Coronary artery (tissue), 2 donors: Measurements from ENCODE around the gene EEF1AKMT2.
"Not testable (repeated sequence)": the region's sequence is repeated elsewhere in the genome, so short reads cannot be mapped to it uniquely, and the experiment has no call there.

Source experiments
- DNase-seq: peaks from one replicate; pipeline ENCODE4 v3.0.0-alpha.2; 2017; ENCODE audit warnings: low spot score
- H3K27ac ChIP-seq, 2 donors: fragments of 200-600 bp; sonication (generic); one replicate each; pipeline ENCODE4 v1.5.1; 2016 to 2019
- H3K4me3 ChIP-seq: fragments of 200-600 bp; sonication (generic); 2 replicates; pipeline ENCODE4 v1.5.1; 2016; ENCODE audit warnings: mild to moderate bottlenecking, moderate library complexity
- TF ChIP-seq, protein P1 (sequence below): fragments of 200-600 bp; sonication (generic); IDR thresholded peaks from one replicate; pipeline ENCODE4 v1.5.1; 2019; ENCODE audit warnings: antibody characterized with exemption

The EEF1AKMT2 gene

GRCh38 chr10:124756156-124756903 is 35.4 kb downstream of the EEF1AKMT2 start:
- H3K27ac ChIP-seq: no peak overlapping the region
- TF ChIP-seq, protein P1, sequence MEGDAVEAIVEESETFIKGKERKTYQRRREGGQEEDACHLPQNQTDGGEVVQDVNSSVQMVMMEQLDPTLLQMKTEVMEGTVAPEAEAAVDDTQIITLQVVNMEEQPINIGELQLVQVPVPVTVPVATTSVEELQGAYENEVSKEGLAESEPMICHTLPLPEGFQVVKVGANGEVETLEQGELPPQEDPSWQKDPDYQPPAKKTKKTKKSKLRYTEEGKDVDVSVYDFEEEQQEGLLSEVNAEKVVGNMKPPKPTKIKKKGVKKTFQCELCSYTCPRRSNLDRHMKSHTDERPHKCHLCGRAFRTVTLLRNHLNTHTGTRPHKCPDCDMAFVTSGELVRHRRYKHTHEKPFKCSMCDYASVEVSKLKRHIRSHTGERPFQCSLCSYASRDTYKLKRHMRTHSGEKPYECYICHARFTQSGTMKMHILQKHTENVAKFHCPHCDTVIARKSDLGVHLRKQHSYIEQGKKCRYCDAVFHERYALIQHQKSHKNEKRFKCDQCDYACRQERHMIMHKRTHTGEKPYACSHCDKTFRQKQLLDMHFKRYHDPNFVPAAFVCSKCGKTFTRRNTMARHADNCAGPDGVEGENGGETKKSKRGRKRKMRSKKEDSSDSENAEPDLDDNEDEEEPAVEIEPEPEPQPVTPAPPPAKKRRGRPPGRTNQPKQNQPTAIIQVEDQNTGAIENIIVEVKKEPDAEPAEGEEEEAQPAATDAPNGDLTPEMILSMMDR: no peak
- H3K4me3 ChIP-seq: no peak overlapping the region
- DNase-seq: no peak

GRCh38 chr10:124755581-124755980 is 36.1 kb downstream of the EEF1AKMT2 start:
- TF ChIP-seq, protein P1: no peak
- Histone ChIP-seq H3K27ac (no peak overlapping the region), H3K4me3 (no peak overlapping the region)
- no peak for DNase-seq

DNA sequence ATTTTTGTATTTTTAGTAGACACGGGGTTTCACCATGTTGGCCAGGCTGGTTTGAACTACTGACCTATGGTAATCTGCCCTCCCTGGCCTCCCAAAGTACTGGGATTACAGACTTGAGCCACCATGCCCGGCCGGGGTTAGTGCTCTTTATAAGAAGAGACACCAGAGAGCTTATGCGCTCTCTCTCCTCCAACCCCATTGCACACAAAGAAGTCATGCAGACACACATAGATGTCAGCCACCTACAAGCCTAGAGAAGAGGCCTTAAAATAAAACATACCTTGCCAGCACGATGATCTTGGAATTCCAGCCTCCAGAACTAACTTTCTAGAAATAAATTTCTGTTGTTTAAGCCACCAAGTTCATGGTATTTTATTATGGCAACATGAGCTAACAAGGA is 37.5 kb downstream of the EEF1AKMT2 start:
- no peak overlapping the region for H3K27ac ChIP-seq
- no peak overlapping the region for H3K4me3 ChIP-seq
- no peak for DNase-seq
- TF ChIP-seq, protein P1: no peak

DNA sequence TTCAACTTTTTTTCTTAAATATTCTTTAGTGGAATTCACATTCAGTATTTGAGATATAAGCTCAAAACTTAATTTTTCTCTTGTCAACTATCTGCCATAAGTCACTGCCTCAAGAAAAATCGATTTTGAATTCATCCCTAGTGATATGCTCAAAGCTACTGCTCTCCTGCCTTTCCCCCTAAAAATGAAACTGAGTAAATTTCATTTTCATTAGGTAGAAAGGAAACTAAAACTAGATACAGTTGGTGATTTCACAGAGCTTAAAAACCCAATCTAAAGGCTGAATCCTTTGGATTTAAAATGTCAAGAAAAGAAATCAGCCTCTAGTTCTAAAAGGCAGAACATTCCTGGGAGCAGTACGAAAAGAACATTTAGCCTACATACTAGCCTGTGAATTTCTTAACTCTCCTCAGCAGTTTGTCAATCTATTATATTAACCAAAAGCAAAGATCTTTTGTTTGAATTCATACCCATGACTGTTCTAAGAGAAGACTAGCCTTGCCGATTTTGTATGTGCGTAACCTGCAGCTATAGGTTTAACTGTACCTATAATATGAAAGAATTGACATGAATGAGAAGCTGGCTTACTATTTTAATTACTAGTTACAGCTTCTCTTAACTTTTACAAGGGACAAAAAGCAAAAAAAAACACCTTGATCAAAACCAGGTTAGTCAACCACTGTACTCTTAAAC is 42.6 kb downstream of the EEF1AKMT2 start:
- Histone ChIP-seq H3K27ac (no peak overlapping the region), H3K4me3 (no peak overlapping the region)
- TF ChIP-seq, protein P1: no peak
- no peak for DNase-seq

DNA sequence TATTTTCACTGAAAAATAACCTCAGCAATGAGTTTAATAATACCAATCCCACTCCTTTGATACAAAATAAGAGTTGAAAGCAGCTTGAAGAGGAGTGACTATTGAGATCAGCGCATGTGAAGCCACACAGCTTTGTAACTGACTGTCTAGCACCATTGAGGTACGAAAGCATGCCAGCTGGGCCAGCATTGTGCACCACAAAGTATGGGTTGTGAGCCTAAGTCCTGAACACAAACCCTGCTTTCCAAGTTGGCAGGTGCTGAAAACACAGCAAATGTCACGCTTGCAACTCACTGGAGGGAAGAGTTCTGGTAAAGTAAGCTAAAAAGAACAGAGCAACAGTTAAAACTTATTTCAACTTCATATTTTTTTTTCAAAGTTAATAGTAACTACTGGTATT is 43.5 kb downstream of the EEF1AKMT2 start:
- H3K4me3 ChIP-seq: no peak overlapping the region
- no peak for DNase-seq
- H3K27ac ChIP-seq: no peak overlapping the region
- TF ChIP-seq, protein P1: no peak

DNA sequence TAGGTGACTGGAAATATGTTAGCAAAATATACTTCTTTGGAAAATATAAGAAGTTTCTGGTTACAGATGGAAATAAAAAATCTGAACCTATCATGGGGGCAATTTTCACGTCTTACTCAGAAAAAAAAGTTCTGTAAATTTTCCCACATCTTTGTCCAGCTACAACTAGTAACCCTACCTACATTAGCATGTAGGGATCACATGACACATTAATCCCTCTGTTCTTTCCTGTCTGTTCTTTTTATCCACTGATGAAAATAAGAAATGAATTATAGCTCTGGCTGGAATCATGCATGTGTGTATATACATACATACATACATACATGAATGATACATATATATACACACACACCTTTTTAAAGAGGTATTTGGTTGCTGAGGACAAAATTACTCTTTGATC is 43.9 kb downstream of the EEF1AKMT2 start:
- Histone ChIP-seq H3K27ac (no peak overlapping the region), H3K4me3 (no peak overlapping the region)
- TF ChIP-seq, protein P1: no peak
- no peak for DNase-seq

DNA sequence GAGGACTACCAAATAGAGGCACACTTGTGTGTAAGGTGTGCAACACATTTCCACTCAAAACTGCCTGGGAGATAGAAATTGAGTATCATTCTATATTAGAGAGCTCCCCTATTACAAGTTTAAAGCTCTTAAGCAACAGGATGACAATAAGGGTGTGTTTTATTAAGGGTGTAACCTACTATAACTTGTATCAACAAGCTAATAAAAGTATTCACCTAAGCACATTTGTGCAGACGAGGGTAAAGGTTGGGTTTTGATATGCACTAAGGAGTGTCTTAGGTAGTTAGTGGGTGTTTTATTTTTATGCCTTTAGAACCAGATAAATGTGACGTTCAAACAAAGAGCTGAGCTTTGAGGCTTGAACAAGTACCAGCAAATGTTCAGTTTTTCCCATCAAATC is 44.7 kb downstream of the EEF1AKMT2 start:
- H3K27ac ChIP-seq: no peak overlapping the region
- TF ChIP-seq, protein P1: no peak
- DNase-seq: no peak

GRCh38 chr10:124746447-124746846 is 45.2 kb downstream of the EEF1AKMT2 start:
- DNase-seq, H3K4me3 ChIP-seq, H3K27ac ChIP-seq: not testable (repeated sequence)

More for the DNA sequence above, 44.7 kb downstream of the EEF1AKMT2 start:
- no peak overlapping the region for H3K4me3 ChIP-seq
